Astrocyte (in vitro differentiated cells and primary cell): ENCODE data around the gene TIMM10.

Source experiments
- EZH2 ChIP-seq: IDR thresholded peaks from 2 replicates; pipeline ENCODE4 v1.6.1; 2012; ENCODE audit warnings: mild to moderate bottlenecking, low read length, inconsistent platforms; ENCODE audit not compliant: insufficient read depth
- TF ChIP-seq, protein P1 (sequence below): IDR thresholded peaks from 2 replicates; pipeline ENCODE4 v1.5.1; 2011; ENCODE audit warnings: low read depth, mild to moderate bottlenecking, inconsistent platforms, low read length, moderate library complexity; ENCODE audit not compliant: insufficient read depth

- TF ChIP-seq, protein P1, sequence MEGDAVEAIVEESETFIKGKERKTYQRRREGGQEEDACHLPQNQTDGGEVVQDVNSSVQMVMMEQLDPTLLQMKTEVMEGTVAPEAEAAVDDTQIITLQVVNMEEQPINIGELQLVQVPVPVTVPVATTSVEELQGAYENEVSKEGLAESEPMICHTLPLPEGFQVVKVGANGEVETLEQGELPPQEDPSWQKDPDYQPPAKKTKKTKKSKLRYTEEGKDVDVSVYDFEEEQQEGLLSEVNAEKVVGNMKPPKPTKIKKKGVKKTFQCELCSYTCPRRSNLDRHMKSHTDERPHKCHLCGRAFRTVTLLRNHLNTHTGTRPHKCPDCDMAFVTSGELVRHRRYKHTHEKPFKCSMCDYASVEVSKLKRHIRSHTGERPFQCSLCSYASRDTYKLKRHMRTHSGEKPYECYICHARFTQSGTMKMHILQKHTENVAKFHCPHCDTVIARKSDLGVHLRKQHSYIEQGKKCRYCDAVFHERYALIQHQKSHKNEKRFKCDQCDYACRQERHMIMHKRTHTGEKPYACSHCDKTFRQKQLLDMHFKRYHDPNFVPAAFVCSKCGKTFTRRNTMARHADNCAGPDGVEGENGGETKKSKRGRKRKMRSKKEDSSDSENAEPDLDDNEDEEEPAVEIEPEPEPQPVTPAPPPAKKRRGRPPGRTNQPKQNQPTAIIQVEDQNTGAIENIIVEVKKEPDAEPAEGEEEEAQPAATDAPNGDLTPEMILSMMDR, result peak; percentile 97
- no peak for TF ChIP-seq EZH2
These were observed 3.4 kb downstream of the TIMM10 start for GRCh38 chr11:57527056-57527631.
